ENCODE data around the gene MAPKBP1.

MAPKBP1 gene

DNA sequence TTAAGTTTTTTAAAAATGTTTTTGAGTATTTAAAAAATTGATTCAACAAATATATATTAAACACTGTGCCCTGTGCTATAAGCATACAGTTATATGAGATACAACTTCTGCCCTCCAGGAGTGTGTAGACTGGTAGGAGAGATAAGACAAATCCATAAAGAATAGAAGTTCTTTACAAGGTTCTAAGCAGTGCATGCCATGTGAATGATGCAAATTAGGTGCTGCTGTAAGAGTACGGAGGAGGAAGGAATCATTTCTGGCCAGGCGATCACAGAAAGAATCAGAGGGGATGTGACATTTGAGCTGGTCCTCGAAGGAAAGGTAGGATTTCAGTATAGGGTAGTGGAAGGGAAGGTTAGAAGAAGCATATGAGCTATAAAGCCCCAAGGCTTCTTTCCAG is 14.0 kb downstream of the MAPKBP1 start:
- DNase-seq (ENCODE audit: low read depth) = no peak

DNA sequence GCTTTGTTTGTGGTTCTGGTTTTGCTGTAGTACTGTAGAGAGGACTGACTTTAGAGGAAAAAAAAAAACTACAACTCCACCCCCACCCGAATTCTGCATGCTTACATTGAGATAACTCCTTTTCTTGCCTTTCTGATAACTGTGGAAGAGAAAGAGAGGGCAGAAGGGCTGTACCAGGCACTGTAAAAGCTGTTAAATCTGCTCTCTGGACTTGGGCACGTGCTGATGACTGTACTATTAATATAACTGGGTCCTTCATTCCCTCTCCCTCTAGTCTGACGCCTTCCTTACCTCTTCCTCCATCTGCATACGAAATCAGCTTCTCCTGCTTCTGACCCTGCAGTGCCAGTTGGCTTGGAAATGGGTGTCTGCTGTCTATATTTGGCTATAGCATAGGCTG is 15.0 kb downstream of the MAPKBP1 start:
- no peak for DNase-seq (ENCODE audit: low read depth)

DNA sequence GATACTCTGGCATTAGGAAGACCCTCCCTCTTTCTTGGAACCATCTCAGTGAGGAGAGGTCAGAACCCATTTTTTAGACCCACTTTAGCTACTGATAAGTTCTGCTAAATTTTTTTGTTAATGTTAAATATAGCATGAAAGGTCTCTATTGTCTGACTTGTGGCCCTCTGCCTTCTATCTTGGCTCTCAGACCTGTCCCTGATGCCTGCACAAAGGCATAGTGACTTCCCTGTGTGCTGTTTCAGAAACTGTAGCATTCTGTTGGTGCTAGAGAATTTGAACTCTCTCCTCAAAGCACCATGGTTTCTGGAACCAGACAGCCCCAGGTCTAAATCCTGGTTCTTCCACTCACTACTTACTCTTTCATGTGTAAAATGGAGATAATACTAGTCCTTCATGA is 15.4 kb downstream of the MAPKBP1 start:
- no peak for DNase-seq (ENCODE audit: low read depth)

DNA sequence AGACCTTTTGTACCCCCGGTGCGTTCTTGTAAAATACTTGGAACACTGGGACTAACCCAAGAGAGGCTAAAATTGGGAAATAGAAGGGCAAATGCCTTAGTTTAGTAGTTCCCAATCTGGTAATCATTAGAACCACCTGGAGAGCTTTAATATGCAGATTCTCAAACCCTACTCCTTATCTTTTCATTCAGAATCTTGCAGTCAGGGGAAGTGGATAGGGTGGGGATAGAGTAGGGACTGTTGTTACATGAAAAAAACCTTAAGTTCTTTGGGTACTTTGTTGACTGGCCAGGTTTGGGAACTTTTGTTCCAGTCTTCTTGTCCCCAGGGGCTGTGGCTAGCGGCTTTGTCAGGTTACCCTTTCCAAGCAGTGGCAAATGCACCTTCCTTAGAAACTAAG is 15.9 kb downstream of the MAPKBP1 start:
- no peak for DNase-seq (ENCODE audit: low read depth)

DNA sequence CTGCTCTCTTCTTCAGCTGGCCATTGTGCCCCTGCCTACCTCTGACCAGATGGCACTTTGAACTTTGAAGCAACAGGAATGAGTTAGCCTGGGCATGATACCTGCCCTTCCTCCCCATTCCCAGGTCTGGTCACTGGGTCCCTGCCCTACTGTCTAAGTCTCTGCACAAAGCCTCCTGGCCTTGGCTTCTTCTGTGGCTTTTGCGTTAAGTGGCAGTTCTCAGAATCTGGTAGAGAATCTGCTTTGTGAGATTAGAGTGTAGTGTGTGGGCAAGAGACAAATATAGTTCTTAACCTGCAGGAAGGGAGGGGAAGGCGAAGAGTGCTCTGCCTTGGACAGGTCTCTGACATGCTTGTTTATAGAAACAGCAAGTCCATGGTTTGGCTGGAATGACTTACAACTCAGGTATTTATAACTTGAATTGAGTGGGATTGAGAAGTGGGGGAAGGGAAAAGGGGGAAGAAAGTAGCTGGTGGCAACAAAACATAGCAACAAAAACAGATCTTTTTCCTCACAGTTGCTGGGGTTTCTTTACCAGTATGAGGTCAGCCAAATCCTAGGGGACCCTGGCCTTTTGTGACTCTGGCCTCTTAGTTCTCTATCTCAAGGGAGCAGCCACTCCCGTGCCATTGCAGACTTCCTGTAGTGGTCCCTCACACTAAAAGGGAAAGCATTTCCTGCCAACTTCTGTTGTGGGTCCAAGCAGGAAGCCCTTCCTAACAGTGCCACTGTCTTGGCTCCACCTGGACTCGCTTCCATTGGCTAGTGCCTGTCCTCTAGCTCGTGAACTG is 16.7 kb downstream of the MAPKBP1 start:
- no peak for DNase-seq (ENCODE audit: low read depth)

DNA sequence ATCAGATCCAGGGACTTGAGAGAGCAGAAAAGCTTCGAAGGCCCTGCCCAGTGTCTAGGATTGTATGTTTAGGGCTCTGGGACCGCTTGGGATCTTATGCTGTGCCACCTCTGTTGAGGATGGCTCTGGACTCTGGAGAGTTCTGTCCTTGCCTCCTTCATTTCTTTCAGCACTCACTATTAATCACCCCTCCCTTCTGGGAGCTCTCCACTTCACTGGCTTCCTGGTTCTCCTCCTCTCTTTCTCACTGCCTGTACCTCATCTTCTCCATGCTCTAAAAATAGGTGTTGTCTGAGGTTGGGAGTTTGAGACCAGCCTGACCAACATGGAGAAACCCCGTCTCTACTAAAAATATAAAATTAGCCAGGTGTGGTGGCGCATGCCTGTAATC is 17.3 kb downstream of the MAPKBP1 start:
- DNase-seq (ENCODE audit: low read depth) = no peak

DNA sequence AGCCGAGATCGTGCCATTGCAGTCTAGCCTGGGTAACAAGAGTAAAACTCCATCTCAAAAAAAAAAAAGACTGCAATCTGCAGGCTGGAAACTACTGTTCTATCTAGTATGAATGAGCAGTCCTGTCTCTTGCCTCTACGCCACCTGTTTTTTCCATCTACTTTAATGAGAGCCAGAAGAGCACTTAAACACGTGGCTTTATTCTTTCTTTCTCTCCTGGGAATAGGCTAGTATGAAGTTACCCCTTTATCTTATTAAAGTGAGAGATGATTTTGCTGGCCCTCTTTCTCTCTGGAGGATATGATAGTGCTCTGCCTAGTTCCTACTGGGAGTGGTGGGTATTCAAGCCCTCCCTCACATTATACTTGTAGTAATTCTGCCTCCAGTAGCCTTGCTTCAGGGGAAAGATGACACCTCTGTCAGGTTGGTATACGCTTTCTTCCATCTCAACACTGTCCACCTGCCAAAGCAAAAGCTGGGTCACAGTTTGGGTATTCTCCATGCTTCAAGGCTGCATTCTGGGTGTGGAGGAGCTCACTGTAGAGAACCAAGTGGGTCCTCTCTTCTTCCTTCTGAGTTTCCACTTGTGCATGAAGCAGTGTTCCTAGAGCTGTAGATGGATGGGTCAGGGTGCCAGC is 17.8 kb downstream of the MAPKBP1 start:
- no peak for DNase-seq (ENCODE audit: low read depth)

DNA sequence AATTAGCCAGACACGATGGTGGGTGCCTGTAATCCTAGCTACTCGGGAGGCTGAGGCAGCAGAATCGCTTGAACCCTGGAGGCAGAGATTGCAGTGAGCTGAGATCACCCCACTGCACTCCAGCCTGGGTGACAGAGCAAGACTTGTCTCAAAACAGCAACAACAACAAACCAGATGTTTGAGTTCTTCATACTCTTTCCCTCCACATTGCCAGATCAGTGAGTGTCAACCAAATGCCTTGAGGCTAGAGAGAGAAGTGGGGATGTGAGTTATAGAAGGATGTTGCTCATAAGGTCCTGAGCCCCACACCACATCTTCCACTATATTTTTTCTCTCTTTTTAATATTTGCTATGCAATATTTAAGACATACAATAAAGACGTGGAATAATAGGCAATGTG is 19.8 kb downstream of the MAPKBP1 start:
- no peak for DNase-seq (ENCODE audit: low read depth)

DNA sequence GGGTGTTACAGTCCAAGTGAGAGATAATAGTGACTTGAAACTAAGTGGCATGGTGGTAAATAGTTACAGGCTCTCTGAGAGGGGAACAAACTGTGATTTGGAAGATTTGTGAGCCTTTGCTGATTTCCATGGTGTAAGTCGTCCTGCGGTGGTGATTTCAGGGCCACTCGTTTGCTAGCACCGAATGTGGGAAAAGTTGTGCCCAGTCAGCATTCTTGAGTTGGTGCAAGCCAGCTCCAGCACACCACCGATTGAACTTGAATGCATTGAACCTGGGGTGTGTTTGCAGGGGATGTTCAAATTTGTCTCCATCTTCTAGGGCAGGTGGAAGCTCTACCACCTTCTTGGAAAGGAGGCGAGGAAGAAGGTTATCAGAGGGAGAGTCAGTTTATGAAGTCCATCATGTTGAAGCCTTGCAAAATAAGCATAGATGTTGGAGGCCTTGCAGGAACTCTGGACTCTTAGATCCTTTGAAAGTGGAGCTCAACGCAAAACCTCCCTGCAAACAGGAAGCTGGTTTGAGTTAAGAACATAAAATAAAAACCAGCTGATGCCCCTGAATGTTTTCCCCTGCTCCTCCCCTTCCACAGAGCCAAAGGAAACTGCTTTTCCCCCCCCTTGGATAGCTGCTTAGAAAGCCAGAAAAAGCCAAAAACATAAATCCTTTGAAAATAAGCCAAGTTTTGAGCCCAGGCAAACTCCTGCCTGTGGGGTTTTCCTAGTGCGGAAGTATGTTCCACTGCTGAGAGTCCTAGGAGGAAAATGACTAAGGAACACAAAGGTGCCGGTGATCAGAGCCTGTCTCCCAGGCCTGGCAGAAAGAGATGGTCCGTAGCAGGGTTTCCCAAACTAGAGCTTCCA is 21.9 kb downstream of the MAPKBP1 start:
- peak; percentile 45 for DNase-seq (ENCODE audit: low read depth)

DNA sequence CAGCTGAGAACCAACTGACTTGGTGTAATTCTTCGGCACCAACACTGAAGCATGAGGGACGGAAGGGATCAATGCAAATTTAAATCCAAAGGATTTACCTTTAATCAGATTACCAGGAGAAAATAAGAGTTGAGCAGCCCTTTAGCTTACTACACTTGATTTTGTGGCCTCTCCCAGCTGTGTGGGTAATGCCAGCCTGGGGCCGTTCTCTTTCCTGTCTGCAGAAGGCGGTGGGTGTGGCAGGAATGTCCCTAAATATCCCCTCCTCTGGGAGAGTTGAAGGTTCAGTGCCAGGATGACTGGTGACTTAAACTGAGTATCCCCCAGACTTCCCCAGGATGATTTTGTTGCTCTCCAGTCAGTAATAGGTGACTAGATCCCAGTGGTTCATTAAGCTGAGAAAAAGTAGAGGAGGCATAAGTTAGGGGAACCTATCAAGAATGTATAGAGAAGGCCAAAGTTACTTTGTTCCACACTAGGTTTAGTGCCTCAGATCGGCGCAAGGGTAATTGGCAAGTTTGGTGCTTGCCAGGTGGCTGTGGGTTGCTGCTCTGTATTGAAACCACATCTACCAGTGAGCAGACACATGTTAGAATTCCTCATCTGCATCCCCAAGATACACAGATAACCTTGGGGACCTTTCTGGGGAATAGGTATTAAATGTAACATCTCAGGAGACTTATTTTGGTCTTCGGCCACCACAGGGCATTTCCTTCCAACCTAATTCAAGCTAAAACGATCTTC is 23.1 kb downstream of the MAPKBP1 start:
- DNase-seq (ENCODE audit: low read depth) = no peak

DNA sequence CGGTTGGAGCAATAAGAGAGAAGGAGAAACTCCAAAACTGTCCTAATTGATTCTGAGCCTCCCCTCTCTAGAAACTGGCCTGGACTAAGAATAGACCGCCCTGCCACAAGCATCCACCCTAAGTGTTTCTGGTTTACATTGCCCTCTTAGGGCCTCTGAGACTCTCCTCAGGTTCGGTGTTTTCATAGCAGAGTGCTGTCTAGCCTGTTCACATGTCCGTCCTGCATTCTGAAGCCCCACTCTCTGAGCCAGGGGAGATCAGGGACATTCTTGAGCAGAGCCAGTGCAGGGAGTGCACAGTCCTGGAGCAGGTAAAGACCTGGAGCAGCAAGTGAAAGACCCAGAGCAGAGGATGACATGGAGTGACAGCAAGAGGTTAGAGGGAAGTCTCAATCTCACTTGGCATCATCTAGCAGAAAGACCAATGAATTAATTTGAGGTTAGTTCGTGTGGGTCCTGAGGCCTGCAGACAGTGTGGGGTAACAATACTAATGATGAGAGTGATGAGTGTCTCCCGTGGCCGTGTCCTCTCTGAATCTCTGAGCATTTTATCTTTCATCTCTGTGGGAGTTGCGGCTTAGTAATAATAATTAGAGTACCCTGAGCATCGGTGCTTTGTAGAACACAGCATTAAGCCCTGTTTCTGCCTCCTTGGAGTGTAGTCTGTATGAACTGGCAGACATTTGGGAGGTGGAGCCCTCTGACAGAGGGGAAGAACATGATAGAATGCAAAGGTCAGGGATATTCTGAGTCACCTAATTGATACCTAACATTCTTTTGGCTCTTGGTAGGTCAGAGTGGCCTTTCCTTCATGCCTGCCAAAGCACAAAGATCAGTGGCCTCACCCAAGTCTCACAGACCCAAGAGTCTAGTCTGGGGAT is 24.6 kb downstream of the MAPKBP1 start:
- no peak for DNase-seq (ENCODE audit: low read depth)

DNA sequence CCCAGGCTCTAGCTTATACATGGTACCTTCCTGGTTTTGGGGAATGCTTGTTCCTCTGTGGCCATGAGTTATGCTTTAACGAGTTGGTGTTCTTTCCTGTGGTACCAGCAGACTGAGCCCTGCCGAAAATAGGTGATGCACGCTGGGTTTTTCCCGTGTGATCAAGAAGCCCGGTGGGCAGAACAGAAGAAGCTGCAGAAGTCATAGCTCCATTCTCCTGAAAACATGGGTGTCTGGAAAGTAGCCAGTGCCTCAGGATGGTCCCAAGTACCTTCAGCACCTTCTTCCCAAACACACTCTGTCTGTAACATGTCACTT is 25.2 kb downstream of the MAPKBP1 start:
- no peak for DNase-seq (ENCODE audit: low read depth)

DNA sequence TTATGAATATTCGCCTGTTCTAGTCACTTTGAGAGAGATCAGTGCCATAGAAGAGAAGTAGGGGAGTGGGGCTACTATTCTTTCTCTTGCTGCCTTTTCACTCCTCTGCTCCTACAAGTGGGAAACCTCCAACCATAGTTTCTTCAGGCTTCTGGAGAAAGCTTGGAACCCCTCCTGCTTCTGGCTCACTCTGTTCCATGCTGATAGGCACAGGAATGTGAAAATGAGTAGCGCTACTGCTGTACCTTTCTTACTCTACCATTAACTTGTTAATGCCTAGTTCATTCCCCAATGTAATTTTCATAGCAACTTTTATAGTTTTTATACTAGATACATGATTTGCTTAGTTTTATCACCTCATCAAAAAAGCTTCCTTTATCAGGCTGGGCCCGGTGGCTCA is 26.9 kb downstream of the MAPKBP1 start:
- no peak for DNase-seq (ENCODE audit: low read depth)

DNA sequence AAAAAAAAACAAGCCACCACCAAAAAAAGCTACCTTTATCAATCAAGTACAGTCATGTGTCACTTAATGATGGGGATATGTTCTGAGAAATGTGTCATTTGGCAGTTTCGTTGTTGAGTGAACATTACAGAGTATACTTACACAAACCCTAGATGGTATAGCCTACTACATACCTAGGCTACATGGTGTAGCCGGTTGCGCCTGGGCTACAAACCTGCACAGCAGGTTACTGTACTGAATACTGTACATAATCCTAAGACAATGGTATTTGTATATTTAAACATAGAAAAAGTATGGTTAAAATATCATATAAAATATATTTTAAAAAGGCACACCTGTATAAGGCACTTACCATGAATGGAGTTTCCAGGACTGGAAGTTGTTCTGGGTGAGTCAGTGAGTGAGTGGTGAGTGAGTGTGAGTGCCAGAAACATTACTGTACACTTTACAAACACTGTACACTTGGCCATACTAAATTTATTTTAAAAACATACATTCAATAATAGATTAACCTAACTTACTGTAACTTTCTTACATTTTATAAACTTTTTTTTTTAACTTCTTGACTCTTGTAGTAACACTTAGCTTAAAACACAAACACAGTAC is 27.7 kb downstream of the MAPKBP1 start:
- DNase-seq (ENCODE audit: low read depth) = no peak

DNA sequence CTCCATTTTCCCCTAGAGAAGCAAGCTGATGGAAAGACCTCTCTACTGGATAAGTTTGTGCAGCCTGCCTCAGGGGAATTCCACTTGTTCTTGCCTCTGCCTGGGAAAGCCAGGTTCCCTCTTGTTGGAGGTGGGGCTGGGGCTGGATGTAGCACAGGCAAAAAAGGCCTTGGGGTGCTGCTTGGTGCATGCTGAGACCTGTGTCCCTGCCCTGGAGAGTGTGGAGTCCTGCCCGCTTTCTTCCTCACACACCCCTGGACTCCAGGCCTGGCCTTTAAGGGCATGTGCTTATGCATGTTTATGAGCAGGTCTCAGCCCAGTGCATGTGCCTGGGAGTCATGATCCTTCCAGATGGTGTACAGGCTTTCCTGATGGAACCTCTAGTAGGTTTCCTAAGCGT is 30.1 kb downstream of the MAPKBP1 start:
- DNase-seq (ENCODE audit: low read depth) = no peak

DNA sequence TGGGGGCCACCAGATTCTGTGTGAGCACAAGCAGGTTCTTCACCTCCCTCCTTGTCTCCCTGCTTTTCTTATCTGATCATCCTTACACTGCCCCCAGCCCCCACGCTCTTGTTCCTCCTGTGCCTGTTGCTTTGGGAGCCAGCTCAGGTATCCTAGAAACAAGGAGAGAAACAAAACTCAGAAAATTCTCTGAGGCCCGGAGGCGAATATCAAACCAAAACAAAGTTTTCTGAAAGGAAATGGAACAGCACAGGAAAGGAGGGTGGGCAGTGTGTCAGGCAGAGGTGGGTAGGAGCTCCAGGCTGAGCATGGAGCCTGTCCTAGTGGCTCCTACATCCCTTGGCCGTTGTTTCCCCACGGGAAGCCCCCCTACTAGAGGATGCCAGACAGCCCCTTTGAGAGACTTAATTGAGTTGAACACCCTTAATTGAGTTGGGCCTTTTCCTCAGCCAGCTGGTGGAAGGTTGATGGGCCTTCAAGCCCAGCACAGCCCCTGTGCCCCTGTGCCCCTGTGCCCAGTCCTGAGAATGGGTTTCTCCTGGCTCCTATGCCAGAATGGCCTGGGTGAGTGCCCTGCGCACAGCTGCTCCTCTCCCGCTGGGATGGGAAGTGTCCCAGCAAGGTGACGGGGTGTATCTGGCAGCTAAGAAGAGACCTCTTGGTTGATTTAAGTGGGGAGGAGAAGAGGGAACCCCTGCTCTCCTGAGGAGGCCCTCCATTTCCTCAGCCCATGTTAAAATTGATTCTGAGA is 30.8 kb downstream of the MAPKBP1 start:
- no peak for DNase-seq (ENCODE audit: low read depth)

DNA sequence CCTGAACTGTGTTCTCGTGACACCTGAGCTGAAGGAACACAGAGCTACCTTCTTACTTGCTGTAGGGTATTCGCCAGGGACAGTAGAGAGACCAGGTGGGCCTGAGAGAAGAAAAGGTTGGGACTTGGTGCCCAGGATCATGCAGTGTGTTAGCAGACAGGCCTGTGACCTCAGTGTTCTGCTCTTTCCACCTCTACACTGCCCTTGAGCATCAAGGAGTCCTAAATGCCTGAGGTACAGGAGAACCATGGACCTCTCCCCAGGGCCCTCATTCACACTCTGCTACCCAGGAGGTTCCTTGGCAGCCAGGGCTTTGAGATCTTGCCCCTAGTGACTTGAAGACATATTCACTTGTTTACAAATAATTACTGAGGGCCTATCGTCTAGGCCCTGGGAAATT is 31.4 kb downstream of the MAPKBP1 start:
- no peak for DNase-seq (ENCODE audit: low read depth)

DNA sequence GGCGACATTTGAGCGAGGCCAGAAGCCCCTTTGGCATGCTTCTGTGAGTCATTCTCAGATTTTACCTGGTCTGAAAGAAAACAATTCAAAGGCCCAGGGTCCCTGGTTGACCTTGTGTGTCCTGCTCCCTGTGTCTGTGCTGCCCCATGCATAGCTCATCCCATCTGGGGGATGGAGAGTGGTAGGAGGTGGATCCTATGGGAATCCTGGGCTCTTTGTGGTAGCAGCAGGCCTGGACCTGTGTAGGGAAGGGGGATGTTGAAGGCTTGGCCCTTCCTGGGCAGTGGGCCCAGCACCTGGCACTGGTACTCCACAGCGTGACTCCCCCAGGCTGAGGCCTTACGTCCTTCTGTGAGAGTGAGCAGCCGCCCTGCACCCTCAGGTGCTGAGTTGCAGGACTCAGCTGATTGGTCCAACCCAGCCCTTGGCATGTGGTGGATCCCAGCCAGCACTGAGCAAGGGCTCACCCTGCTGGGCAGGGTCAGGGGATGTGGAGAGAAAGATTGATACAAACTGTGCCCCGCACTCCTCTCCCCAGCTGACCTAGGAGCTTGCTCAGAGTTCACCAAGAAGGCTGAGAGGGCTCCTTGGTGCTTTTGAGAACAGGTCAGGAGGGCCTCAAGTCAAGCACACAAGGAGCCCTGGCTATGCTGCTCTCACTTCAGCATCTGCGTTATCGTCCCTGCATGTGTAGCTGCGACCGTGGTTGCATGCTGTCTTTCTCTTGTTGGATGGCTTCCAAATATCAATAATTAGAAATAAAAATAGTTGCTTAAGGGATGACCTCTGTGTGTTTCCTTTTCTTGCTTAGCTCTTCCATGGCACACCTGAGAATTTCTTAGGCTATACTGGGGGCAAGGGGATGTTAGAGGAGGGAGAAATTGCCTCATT is 32.3 kb downstream of the MAPKBP1 start:
- no peak for DNase-seq (ENCODE audit: low read depth)

DNA sequence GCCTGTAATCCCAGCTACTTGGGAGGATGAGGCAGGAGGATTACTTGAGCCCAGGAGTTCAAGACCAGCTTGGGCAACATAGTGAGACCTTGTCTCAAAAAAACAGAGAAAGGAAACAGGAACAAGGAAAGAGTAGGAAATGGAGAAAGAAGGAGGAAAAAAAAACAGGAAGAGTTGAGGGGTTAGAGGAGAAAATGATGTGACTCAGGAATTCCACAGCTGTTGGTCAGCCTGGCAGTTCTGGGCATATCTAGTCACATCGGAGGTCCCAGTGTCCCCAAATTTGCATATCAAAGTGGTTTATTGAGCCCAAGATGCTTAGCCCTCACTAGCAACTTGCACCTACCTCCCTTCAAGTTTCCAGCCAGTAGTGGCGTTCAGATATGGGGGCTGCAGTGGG is 34.8 kb downstream of the MAPKBP1 start:
- DNase-seq (ENCODE audit: low read depth) = no peak

Measured in stromal cell of bone marrow (primary cell).